H1 (cell line): ENCODE measurements around the gene SMOC2. TPM values are rescaled to one million over a fixed set of nuclear protein-coding genes. Genes with fewer than 3 reads are reported as not detected.

ENCODE experiments used
- CHD7 ChIP-seq: fragments of 300-600 bp; sonication (generic); IDR thresholded peaks from 2 replicates; pipeline ENCODE4 v1.7.1; 2012; ENCODE audit warnings: low read length, moderate library complexity, mild to moderate bottlenecking, inconsistent platforms; ENCODE audit not compliant: insufficient replicate concordance
- CTBP2 ChIP-seq: IDR thresholded peaks from 2 replicates; pipeline ENCODE4 v1.7.0; 2011; ENCODE audit warnings: borderline replicate concordance, mild to moderate bottlenecking, moderate library complexity, mixed read lengths, low read length; ENCODE audit not compliant: insufficient read depth, insufficient read length
- FOSL1 ChIP-seq: IDR thresholded peaks from 2 replicates; pipeline ENCODE4 v1.6.1; 2011; ENCODE audit warnings: mild to moderate bottlenecking, low read depth, low read length, moderate library complexity; ENCODE audit not compliant: insufficient read depth
- GABPA ChIP-seq: IDR thresholded peaks from 2 replicates; pipeline ENCODE4 v1.6.1; 2011; ENCODE audit warnings: mild to moderate bottlenecking, low read length, moderate library complexity, borderline replicate concordance; ENCODE audit not compliant: insufficient read depth
- HDAC6 ChIP-seq: IDR thresholded peaks from one replicate; pipeline ENCODE4 v1.7.1; 2012; ENCODE audit warnings: low read depth, mild to moderate bottlenecking, inconsistent platforms, low read length, moderate library complexity
- POU5F1 ChIP-seq: IDR thresholded peaks from 2 replicates; pipeline ENCODE4 v1.6.1; 2011; ENCODE audit warnings: low read depth, mild to moderate bottlenecking, low read length, moderate library complexity
- RBBP5 ChIP-seq: IDR thresholded peaks from 2 replicates; pipeline ENCODE4 v1.7.1; 2012; ENCODE audit warnings: low read depth, mild to moderate bottlenecking, inconsistent platforms, low read length, moderate library complexity, borderline replicate concordance
- SRF ChIP-seq: IDR thresholded peaks from 2 replicates; pipeline ENCODE4 v1.6.1; 2011; ENCODE audit warnings: mild to moderate bottlenecking, low read depth, low read length, moderate library complexity
- USF2 ChIP-seq: IDR thresholded peaks from 2 replicates; pipeline ENCODE4 v1.6.1; 2011; ENCODE audit warnings: low read length, improper control_type of control experiment
- polyA plus RNA-seq, 7 experiments: library from polyadenylated mRNA; depleted of rRNA in 3 of 7; stranded (reverse) in 5 of 7; unstranded in 2 of 7; fragments of >200 nt in 5 of 7; fragments of 200-250 nt in 2 of 7; gene quantifications; 1 replicate in 5 of 7; 2 replicates in 1 of 7; 4 replicates in 1 of 7; pipeline versions ENCODE4 v1.2.1 to v1.2.3, GENCODE V29; 2011 to 2013; ENCODE audit warnings: missing spikeins in 2 of 7, mixed read lengths in 2 of 7
- total RNA-seq: library from RNA; stranded (reverse); fragmentation: NEBNext Ultra II Directional; extraction: Animal tissue kit (Norgen Biotek cat#: 25700); gene quantifications from 2 replicates; pipeline ENCODE4 v1.2.1, GENCODE V29; 2021

SMOC2 gene
- total and polyA plus RNA-seq, 2 of the 8 experiments (the other 6 are each of a cell fraction or from before 2014, with no cell fraction given), result 7.7 to 8.5 TPM

- TF ChIP-seq SRF (no peak), HDAC6 (no peak), GABPA (0 out of 2 replicates have a peak, but pooled peaks have one; percentile 52), RBBP5 (no peak), CHD7 (no peak), FOSL1 (no peak), USF2 (no peak), POU5F1 (no peak), CTBP2 (no peak)
Measured at GRCh38 chr6:168540713-168541291, 99.8 kb downstream of the SMOC2 start (continued).
